HepG2 (cell line): ENCODE data around the gene PRSS12. TPM values are rescaled to one million over a fixed set of nuclear protein-coding genes. Genes with fewer than 3 reads are reported as not detected.

Experiments used
- AFF4 ChIP-seq: sonication (generic); formaldehyde crosslinking; IDR thresholded peaks from 2 replicates; pipeline ENCODE4 v1.4.0; 2020; ENCODE audit warnings: missing genetic modification reagents
- ATF2 ChIP-seq: sonication (generic); formaldehyde crosslinking; IDR thresholded peaks from 2 replicates; pipeline ENCODE4 v1.4.0; 2020; ENCODE audit warnings: missing genetic modification reagents
- BRD4 ChIP-seq: sonication (generic); formaldehyde crosslinking; IDR thresholded peaks from 2 replicates; pipeline ENCODE4 v1.4.0; 2020; ENCODE audit warnings: missing genetic modification reagents
- E2F5 ChIP-seq: sonication (generic); formaldehyde crosslinking; conservative IDR thresholded peaks from 2 replicates; pipeline ENCODE4 v1.4.0; 2020; ENCODE audit warnings: missing genetic modification reagents
- FOSL1 ChIP-seq: sonication (generic); formaldehyde crosslinking; IDR thresholded peaks from 2 replicates; pipeline ENCODE4 v1.9.0; 2021; ENCODE audit warnings: missing genetic modification reagents, borderline replicate concordance
- HNRNPL ChIP-seq: fragments of 200-400 bp; formaldehyde crosslinking; IDR thresholded peaks from 2 replicates; pipeline ENCODE4 v1.6.1; 2017; ENCODE audit warnings: mild to moderate bottlenecking, low read depth, low read length
- HOXA9 ChIP-seq: sonication (generic); formaldehyde crosslinking; IDR thresholded peaks from 2 replicates; pipeline ENCODE4 v1.8.1; 2022; ENCODE audit warnings: missing genetic modification reagents, mild to moderate bottlenecking, moderate library complexity, borderline replicate concordance
- KMT2B ChIP-seq: IDR thresholded peaks from 2 replicates; pipeline ENCODE4 v1.6.1; 2016; ENCODE audit warnings: missing genetic modification reagents, missing compliant biosample characterization
- NFE2 ChIP-seq: sonication (generic); formaldehyde crosslinking; IDR thresholded peaks from 2 replicates; pipeline ENCODE4 v1.4.0; 2020; ENCODE audit warnings: missing genetic modification reagents
- POLR2AphosphoS5 ChIP-seq: IDR thresholded peaks from 2 replicates; pipeline ENCODE4 v1.6.1; 2012; ENCODE audit warnings: low read depth, low read length
- RBM39 ChIP-seq: fragments of 200-400 bp; formaldehyde crosslinking; IDR thresholded peaks from one replicate; pipeline ENCODE4 v1.6.1; 2018; ENCODE audit warnings: antibody characterized with exemption, mild to moderate bottlenecking, low read depth, low read length; ENCODE audit not compliant: poor library complexity, severe bottlenecking
- XBP1 ChIP-seq: sonication (generic); formaldehyde crosslinking; IDR thresholded peaks from 2 replicates; pipeline ENCODE4 v1.5.0; 2020; ENCODE audit warnings: missing genetic modification reagents
- XRCC5 ChIP-seq: fragments of 200-400 bp; formaldehyde crosslinking; optimal IDR thresholded peaks from 2 replicates; pipeline ENCODE3; 2017; ENCODE audit warnings: mild to moderate bottlenecking, low read length
- ZNF318 ChIP-seq: sonication (generic); formaldehyde crosslinking; IDR thresholded peaks from 2 replicates; pipeline ENCODE4 v1.4.0; 2020; ENCODE audit warnings: mild to moderate bottlenecking, missing genetic modification reagents
- polyA plus RNA-seq, 8 experiments: library from polyadenylated mRNA; depleted of rRNA in 3 of 8; stranded (reverse) in 7 of 8; unstranded in 1 of 8; fragments of >200 nt; fragmentation: Illumina TruSeq in 4 of 8; extraction: Trizol in 4 of 8; gene quantifications; 2 replicates each; pipeline versions ENCODE4 v1.2.1 to v1.2.3, GENCODE V29; 2011 to 2016; ENCODE audit warnings: low read depth in 4 of 8, missing spikeins in 1 of 8, mixed read lengths in 1 of 8; ENCODE audit not compliant: insufficient read depth in 1 of 8
- total RNA-seq, 5 experiments: library from RNA; depleted of rRNA; stranded (reverse); fragments of >200 nt; fragmentation: Illumina TruSeq; extraction: Trizol; gene quantifications; 2 replicates each; pipeline ENCODE4 v1.2.3, GENCODE V29; 2016; ENCODE audit warnings: low read depth in 1 of 5

The PRSS12 gene
- total and polyA plus RNA-seq, 2 of the 13 experiments (the other 11 are each of a cell fraction or from before 2014, with no cell fraction given), result 0.02 TPM; not detected in 1

GRCh38 chr4:118278473-118279274 is 74.1 kb downstream of the PRSS12 start (continued):
- no peak; the same call in 1 of the 2 replicates for TF ChIP-seq ZNF318 (CRISPR knock-in tag)
- no peak for TF ChIP-seq RBM39
- TF ChIP-seq NFE2, result no peak
- TF ChIP-seq KMT2B, result peak; percentile 78
- TF ChIP-seq HNRNPL, result peak; percentile 73; the same call in 1 of the 2 replicates
- TF ChIP-seq FOSL1 (CRISPR knock-in tag), result 0 out of 2 replicates have a peak, but pooled peaks have one; percentile 26
- no peak for TF ChIP-seq ATF2 (CRISPR knock-in tag)
- no peak for TF ChIP-seq E2F5 (CRISPR knock-in tag)
- TF ChIP-seq XRCC5, result peak; percentile 13
- TF ChIP-seq XBP1 (CRISPR knock-in tag), result 0 out of 2 replicates have a peak, but pooled peaks have one; percentile 40
- TF ChIP-seq POLR2AphosphoS5, result peak; percentile 99
- TF ChIP-seq HOXA9 (CRISPR knock-in tag), result no peak
- peak; percentile 93; the same call in 1 of the 2 replicates for TF ChIP-seq AFF4 (CRISPR knock-in tag)
- peak; percentile 80 for TF ChIP-seq BRD4 (CRISPR knock-in tag)
